ENCODE measurements around the gene KRTAP10-7. TPM values are rescaled to one million over a fixed set of nuclear protein-coding genes. Genes with fewer than 3 reads are reported as not detected.
"Not testable (repeated sequence)": the region's sequence is repeated elsewhere in the genome, so short reads cannot be mapped to it uniquely, and the experiment has no call there.

The KRTAP10-7 gene
- total RNA-seq, 4 donors from 2014 or later = not detected

GRCh38 chr21:44636209-44637017, 36.0 kb downstream of the KRTAP10-7 start:
- no peak for DNase-seq (ENCODE audit: low spot score in 2 of 2)
- Histone ChIP-seq H3K27me3 (no peaks in the 10 kb centered on the region), H3K36me3 (no peaks in the 10 kb centered on the region), H3K27ac (no peak overlapping the region), H3K4me1 (no peaks in the 10 kb centered on the region), H3K4me3 (no peak overlapping the region), H3K9me3 (peaks cover 0 to 27% (median 4%) of the 10 kb centered on the region in 4 donors)
- 77 to 81% methylated on average over 12 to 13 of the region's 15 CpGs for WGBS, 2 donors
- TF ChIP-seq CTCF (IDR thresholded peaks at IDR 0.05) = no peak
- no peak for TF ChIP-seq EP300 (IDR thresholded peaks at IDR 0.05)
- TF ChIP-seq POLR2A (IDR thresholded peaks at IDR 0.05) = no peak

DNA sequence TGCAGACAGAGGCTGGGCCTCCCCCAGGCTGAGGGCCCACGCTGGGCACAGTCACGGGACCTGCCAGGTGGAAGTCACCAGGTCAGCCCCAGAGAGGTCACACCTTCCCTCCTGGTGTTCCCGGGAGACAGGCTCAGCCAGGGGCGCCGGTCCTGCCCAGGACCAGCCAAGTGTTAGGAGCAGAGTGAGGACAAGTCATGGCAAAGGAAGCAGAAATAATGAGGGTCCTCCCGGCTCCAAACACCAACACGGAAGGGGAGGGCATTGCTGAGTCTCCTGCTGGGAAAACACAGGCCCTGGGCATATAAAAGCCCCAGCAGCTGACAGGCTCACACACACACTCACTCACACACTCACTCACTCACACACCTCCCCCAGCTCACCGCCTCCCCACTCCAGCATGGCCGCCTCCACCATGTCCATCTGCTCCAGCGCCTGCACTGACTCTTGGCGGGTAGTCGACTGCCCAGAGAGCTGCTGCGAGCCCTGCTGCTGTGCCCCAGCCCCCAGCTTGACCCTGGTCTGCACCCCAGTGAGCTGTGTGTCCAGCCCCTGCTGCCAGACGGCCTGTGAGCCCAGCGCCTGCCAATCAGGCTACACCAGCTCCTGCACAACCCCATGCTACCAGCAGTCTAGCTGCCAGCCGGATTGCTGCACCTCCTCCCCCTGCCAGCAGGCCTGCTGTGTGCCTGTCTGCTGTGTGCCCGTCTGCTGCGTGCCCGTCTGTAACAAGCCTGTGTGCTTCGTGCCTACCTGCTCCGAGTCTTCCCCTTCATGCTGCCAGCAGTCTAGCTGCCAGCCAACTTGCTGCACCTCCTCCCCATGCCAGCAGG, 36.8 kb downstream of the KRTAP10-7 start, which contains the start of gene KRTAP10-10:
Gene KRTAP10-10 (plus strand): TSS at position 339 of the 833 bp plus-strand sequence. CDS start 62 bp downstream, at position 401.
- no peaks in the 10 kb centered on the region for H3K4me1 ChIP-seq
- H3K36me3 ChIP-seq = no peaks in the 10 kb centered on the region
- no peak for DNase-seq (ENCODE audit: low spot score in 2 of 2)
- no peak within 1 kb of the TSS for H3K27ac ChIP-seq
- WGBS, 2 donors = 36 to 40% methylated on average over 20 to 21 of the region's 21 CpGs
- TF ChIP-seq EP300 (IDR thresholded peaks at IDR 0.05) (no peak), CTCF (IDR thresholded peaks at IDR 0.05) (no peak), POLR2A (IDR thresholded peaks at IDR 0.05) (no peak)
- H3K27me3 ChIP-seq = no peaks in the 10 kb centered on the region
- H3K9me3 ChIP-seq = peaks cover 0 to 23% (median 1%) of the 10 kb centered on the region in 4 donors
- no peak within 1 kb of the TSS for H3K4me3 ChIP-seq

GRCh38 chr21:44637851-44638348, 37.5 kb downstream of the KRTAP10-7 start:
- not testable (repeated sequence) for H3K27me3 ChIP-seq; DNase-seq (ENCODE audit: low spot score in 2 of 2)

GRCh38 chr21:44638506-44639330, 38.3 kb downstream of the KRTAP10-7 start:
- not testable (repeated sequence) for H3K4me3 ChIP-seq; H3K4me1 ChIP-seq; DNase-seq (ENCODE audit: low spot score in 2 of 2); H3K27ac ChIP-seq; H3K27me3 ChIP-seq; H3K36me3 ChIP-seq
- peaks cover 0 to 23% (median 0%) of the 10 kb centered on the region in 4 donors for H3K9me3 ChIP-seq
- WGBS, 2 donors = 80 to 90% methylated on average over 9 to 19 of the region's 21 CpGs

More at GRCh38 chr21:44637851-44638348, 37.5 kb downstream of the KRTAP10-7 start:
- not testable (repeated sequence) for H3K27ac ChIP-seq, H3K36me3 ChIP-seq, H3K4me3 ChIP-seq, H3K4me1 ChIP-seq
- 57 to 59% methylated on average over 9 to 11 of the region's 12 CpGs for WGBS, 2 donors
- H3K9me3 ChIP-seq = peaks cover 0 to 18% (median 0%) of the 10 kb centered on the region in 4 donors

DNA sequence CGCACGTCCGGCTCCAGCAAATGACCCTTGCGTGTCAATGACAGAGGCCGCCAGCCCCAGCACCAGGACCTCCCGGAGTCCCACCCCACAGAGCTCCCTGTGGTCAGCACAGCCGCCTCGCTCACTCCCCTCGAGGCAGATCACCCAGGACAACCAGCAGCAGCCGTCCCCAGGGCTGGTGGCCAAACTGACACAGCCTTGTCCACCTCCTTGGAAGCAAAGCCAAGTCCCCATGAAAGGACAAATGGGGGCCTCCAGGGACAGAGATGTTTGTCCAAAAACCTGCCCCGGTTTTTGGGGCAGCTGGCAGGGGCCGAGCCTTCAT, 38.9 kb downstream of the KRTAP10-7 start:
- no peaks in the 10 kb centered on the region for H3K27me3 ChIP-seq
- H3K4me3 ChIP-seq = no peak overlapping the region
- WGBS, 2 donors = 72 to 79% methylated on average over 9 to 12 of the region's 12 CpGs
- H3K4me1 ChIP-seq = no peaks in the 10 kb centered on the region
- H3K27ac ChIP-seq = no peak overlapping the region
- no peak for DNase-seq (ENCODE audit: low spot score in 2 of 2)
- H3K36me3 ChIP-seq = no peaks in the 10 kb centered on the region
- no peak for TF ChIP-seq EP300 (IDR thresholded peaks at IDR 0.05)
- no peak for TF ChIP-seq CTCF (IDR thresholded peaks at IDR 0.05)
- no peak for TF ChIP-seq POLR2A (IDR thresholded peaks at IDR 0.05)
- H3K9me3 ChIP-seq = peaks cover 0 to 29% (median 0%) of the 10 kb centered on the region in 4 donors

All from tibial nerve (tissue), 4 donors.